Activated CD4-positive, alpha-beta T cell treated with anti-CD3 and anti-CD28 coated beads, Interleukin-2, Interleukin-6, amounts not matched to agents 100 ng/mL and 50 ng/mL, durations not matched to agents 16 hours and 8 hours (primary cell): ENCODE results near the gene FIGLA.
"Not testable (repeated sequence)": the region's sequence is repeated elsewhere in the genome, so short reads cannot be mapped to it uniquely, and the experiment has no call there.

Source experiments
- DNase-seq: peaks from one replicate; pipeline ENCODE4 v3.0.0-alpha.2; 2020

FIGLA gene

GRCh38 chr2:70807102-70807827, 16.8 kb upstream of the FIGLA start:
- no peak for DNase-seq

DNA sequence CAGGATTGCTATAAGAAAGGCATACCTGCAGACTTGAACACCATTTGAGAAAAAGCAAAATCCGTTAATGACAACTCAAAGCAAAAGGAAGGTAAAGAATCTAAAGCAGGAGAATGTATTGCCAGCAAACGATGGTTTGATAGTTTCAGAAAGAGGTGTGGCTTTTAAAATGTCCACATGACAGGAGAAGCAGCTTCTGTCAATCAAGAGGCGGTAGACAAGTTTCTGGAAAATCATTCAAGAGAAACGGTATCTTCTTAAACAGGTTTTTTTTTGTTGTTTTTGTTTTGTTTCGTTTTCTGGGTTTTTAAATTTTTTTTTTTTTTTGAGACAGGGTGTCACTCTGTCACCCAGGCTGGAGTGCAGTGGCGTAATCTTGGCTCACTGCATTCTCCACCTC, 16.2 kb upstream of the FIGLA start:
- DNase-seq, result no peak

DNA sequence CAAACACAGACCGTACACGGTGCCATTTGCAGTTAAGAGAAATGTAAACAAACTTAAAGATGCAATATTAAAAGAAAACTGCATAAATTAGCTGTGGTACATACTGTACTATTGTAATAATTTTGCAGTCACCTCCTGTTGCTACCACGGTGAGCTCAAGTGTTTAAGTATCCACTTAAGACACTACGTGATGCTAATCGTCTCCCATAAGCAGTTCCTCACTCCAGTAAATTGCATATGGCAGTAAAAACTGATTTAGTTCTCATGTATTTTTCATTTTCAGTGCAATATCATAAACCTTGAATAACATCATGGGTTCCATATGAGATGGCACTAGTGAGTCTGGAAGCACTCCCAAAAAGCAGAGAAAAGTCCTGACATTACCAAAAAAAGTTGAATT, 15.6 kb upstream of the FIGLA start:
- DNase-seq, result no peak

DNA sequence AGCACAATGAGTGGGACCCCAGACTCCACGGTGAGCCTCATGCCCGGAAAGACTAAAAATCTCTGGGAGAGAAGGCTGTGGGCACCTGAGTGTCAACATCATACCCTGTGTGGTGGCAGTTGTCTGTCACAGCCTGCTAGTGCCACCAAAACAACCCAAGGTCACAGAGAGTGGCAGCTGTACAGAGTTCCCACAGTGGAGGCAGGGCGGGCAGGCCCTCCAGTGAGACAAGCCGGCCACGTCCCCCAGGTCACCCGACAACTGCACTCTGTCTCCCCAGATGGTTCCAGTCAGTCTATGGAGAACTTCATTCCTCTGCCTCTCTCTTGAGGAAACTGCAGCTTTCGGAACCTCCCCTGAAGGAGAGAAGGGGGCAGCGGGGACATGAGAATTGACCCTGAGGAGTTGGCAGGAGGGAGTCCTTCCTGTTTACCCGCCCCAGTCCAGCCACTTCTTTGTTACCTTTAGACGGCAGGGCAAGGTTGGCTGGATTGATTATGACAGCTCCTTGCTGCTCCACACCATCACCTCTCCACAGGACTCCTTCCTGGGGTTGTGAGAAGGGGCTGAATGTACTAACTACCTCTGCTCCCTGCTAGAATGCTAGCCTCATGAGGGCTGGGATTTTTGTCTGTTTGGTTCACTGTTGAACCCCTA, 11.3 kb upstream of the FIGLA start:
- DNase-seq, result no peak

DNA sequence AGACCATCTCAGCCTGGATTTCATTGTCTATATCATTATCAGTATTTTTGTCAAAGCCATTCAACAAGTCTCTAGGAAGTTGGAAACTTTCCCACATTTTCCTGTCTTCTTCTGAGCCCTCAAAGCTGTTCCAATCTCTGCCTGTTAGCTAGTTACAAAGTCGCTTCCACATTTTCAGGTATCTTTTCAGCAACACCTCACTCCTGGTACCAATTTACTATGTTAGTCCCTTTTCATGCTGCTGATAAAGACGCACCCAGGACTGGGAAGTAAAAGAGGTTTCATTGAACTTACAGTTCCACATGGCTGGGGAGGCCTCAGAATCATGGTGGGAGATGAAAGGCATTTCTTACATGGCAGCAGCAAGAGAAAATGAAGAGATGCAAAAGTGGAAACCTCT, 9.3 kb upstream of the FIGLA start:
- no peak for DNase-seq

DNA sequence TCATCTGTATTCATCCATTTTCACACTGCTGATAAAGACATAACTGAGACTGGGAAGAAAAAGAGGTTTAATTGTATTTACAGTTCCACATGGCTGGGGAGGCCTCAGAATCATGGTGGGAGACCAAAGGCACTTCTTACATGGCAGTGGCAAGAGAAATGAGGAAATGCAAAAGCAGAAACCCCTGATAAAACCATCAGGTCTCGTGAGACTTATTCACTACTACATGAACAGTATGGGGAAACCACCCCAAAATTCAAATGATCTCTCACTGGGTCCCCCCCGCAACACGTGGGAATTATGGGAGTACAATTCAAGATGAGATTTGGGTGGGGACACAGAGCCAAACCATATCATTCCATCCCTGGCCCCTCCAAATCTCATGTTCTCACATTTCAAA, 7.6 kb upstream of the FIGLA start:
- not testable (repeated sequence) for DNase-seq

DNA sequence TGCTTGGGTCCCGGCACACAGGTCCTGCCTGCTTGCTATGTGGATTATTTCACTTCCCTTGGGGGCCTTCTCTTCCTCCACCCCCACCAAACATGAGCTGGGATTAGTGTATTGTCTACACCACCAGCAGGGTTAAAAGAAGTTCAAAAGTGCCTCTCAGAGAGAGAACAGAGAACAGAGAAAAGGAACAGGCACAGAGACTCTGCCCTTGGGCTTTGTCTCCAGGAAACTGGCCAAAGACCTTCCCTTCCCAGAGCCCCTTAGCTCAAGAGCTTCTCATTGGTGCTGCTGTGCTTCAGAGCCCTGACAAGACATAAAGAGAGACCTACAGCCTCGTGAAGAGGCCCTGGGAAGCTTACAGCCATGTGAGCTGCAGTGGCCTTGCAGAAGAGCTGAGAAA, 7.1 kb upstream of the FIGLA start:
- DNase-seq, result no peak

DNA sequence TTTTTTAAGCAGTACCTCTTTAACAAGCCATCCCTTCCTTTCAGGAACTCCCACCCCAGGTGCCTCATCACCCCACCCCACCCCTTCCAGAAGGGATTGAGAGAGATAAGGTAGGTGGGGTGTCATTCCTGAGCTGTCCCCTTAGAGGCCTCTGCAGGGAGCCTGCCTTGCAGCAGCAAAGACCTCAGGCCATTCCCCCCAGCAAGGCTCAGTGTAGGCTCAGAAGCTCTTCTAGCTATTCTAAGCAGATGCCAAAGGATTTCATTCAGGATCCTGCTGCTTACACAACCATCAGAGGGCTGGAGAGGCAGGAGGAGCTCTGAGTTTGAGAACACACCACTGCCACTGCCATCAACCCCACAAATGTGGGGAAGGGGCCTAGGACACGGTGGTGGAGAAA, 5.8 kb upstream of the FIGLA start:
- DNase-seq, result no peak

DNA sequence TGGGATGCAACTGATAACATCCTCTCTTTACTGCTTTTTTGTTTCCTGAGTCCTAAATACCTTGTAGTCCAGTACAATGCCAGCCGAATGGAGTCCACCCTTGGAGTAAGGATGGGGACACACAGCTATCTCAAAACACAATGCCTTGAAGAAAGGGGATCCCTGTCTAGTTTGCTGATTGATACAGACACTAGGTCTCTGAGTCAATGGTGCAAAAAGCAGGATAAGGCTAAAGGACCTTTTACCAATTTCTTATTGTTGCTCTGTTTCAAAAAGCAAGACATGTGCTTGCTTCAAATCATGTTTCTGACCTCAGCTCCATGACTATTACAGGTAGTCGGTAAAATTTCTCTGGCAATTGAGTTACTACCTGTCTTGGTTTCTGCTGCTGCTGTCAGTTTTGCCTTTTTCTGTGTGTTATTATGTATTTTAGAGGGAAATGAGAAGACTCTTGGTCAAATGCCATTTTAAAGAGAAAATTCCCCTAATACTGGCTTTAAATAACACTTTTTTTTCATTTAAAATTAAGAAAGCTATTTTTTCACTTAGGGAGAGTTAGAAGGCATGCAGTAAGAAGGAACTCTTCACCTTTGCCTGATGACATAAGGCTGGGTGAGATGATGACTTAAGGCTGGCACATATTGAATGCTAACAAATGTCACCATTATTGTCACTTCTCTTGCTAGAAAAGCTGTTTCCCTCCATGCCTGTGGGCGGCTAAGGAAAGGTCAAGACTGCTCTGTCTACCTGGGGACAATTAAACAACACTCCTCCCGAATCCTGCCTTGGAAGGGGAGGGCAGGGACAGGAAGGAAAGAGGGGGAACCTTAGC, 4.9 kb upstream of the FIGLA start:
- DNase-seq, result no peak

DNA sequence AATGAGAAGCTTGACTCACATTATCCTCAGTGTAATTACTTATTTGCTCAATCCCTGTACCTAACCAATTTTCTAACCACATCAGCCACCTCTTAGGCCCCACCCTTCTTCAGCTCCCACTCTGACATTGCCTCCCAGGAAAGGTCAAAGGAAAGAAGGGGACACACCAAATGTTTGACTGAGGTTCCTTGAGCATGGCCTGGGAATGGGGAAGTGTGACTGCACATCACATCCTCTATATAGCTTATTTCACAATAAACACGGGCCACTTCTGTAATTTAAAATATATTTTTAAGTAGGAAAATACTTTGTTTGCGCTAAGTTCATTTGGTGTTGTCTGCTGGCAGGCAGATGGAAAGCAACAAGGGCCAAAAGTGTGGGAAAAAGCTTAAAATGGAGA, 3.0 kb upstream of the FIGLA start:
- no peak for DNase-seq

GRCh38 chr2:70789304-70790135, 923 bp downstream of the FIGLA start:
- peak; percentile 89 for DNase-seq

- peak; percentile 64 for DNase-seq
These were observed 5.1 kb downstream of the FIGLA start for GRCh38 chr2:70785137-70785911.

DNA sequence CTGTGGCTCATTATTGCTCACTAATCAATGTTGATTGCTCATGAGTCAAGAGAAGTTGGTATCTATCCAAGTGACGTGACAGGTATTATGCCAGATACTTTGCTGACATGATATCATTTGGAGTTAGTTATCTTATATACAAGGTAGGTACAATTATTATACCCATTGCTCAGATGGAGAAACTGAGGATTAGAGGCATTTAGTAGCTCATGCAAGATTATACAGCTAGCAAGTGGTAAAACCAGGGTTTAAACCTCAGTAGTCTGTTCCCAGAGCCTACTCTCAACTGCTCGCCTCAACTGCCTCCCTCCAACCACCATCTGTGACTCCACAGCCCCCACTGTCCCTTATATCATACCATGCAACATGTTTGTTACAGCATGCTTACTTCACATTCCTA, 6.1 kb downstream of the FIGLA start:
- DNase-seq, result no peak

- no peak for DNase-seq
These were observed 10.4 kb downstream of the FIGLA start for GRCh38 chr2:70779911-70780545.

- DNase-seq, result no peak
These were observed 11.0 kb downstream of the FIGLA start for GRCh38 chr2:70779491-70779890.

GRCh38 chr2:70778676-70779075, 11.8 kb downstream of the FIGLA start:
- DNase-seq, result no peak

DNA sequence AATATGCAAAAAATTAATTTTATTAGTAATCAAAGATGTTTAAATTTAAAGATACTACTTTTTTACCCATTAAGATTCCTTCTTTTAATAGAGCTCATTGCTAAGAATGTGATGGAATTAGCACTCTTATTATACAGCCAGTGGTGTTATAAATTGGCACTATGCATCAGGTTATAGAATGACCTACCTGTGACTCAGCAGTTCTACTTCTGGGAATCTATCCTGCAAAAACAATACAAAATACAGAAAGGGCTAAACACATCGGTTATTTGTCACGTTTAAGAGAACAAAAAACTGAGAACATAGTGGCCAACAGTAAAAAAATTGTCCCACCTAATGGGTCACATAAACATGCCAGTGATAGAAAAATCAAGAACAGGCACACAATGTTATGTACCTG, 13.0 kb downstream of the FIGLA start:
- DNase-seq, result no peak

DNA sequence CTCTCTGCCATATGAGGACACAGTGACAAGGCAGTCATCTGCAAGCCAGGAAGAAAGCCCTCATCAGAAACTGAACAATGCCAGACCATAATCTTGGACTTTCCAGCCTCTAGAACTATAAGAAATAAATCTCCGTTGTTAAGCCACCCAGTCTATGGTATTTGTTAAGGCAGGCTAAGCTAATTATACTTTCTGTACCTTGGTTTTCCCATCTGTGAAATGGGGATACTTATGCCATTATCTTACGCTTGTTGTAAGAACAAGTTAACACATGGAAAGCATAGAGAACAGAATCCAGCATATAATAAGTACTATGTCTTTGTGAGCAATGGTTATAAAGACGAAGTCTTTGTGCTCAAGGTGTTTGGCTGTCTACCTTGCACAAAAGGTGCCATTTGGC, 14.2 kb downstream of the FIGLA start:
- no peak for DNase-seq

- no peak for DNase-seq
These were observed 15.3 kb downstream of the FIGLA start for GRCh38 chr2:70775141-70775540.

DNA sequence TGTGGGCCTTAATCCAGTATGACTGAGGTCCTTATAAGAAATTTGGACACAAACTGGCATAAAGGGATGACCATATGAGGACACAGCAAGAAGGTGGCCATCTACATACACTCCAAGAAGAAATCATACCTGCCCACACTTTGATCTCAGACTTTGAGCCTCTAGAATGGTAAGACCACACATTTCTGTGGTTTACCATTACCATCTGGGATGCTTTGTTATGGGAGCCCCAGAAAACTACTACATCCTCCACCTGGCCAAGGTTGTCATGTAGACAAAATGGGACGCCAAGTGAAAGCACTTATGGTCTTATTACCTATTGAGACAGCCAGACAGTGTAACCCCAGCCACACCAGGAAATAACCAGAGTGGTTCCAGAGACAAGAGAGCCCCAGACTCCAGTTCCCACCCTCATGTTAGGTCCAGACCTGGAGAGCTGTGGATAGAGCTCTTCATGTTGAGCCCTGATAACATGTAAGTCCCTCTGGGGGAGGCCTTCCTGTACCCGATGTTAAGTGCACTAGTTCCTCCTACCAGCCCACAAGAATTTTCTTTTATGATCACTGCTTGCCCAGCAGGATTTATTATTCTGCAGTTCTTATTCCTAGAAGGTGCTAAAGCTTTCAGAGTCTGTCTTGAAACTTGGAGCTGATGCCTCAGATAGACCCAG, 17.8 kb downstream of the FIGLA start:
- no peak for DNase-seq

DNA sequence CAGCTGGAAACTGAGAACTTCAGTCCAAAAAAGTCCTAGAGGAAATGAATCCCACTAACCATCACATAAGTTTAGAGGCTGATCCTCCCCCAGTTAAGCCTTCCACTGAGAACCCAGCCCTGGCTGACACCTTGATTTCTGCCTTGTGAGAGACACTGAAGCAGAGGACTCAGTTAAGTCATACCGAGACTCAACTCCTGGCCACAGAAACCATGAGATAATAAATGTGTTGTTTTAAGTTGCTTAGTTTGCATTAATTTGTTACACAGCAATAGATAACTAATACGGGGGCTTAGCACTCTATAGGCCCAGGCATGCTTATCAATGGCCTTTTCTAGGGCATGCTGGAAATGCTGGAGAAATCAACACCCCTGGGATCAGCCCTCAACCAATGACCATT, 19.0 kb downstream of the FIGLA start:
- DNase-seq, result peak; percentile 47
